Muscle of leg (tissue), 11 donors: ENCODE measurements around the gene ZFP90. TPM values are rescaled to one million over a fixed set of nuclear protein-coding genes. Genes with fewer than 3 reads are reported as not detected.

Experiments
- DNase-seq: peaks from one replicate; pipeline ENCODE4 v3.0.0; 2013
- H3K27ac ChIP-seq: one replicate; pipeline ENCODE4 v1.5.1; 2013; ENCODE audit warnings: mild to moderate bottlenecking, low read length, control low read depth
- H3K27me3 ChIP-seq: one replicate; pipeline ENCODE4 v1.6.1; 2013; ENCODE audit warnings: low read length; ENCODE audit not compliant: control insufficient read depth, insufficient read depth
- H3K36me3 ChIP-seq: one replicate; pipeline ENCODE4 v1.6.1; 2013; ENCODE audit warnings: low read length; ENCODE audit not compliant: control insufficient read depth, insufficient read depth
- H3K4me1 ChIP-seq: one replicate; pipeline ENCODE4 v1.6.1; 2013; ENCODE audit warnings: low read length; ENCODE audit not compliant: control insufficient read depth, insufficient read depth
- H3K4me3 ChIP-seq: one replicate; pipeline ENCODE4 v1.5.1; 2013; ENCODE audit warnings: low read length, control low read depth
- H3K9me3 ChIP-seq: replicated peaks from 2 replicates; pipeline ENCODE4 v1.6.1; 2013; ENCODE audit warnings: low read depth, low read length; ENCODE audit not compliant: control insufficient read depth
- WGBS: methylation state at CpG from one replicate; pipeline ENCODE4 v1.1.5; 2013; ENCODE audit warnings: missing lambda C conversion rate; ENCODE audit not compliant: insufficient coverage; 5-methylcytosine and 5-hydroxymethylcytosine counted together
- polyA plus RNA-seq, 8 donors: library from polyadenylated mRNA; unstranded; fragments of 120-200 nt; gene quantifications; one replicate each; pipeline versions ENCODE4 v1.2.1 to v1.2.3, GENCODE V29; 2013; ENCODE audit warnings: inconsistent platforms in 1 of 8, low replicate concordance in 1 of 8; ENCODE audit not compliant: insufficient read length in 8 of 8, insufficient read depth in 1 of 8
- total RNA-seq: library from RNA; stranded (reverse); fragments of 120-200 nt; gene quantifications from one replicate; pipeline ENCODE4 v1.2.4, GENCODE V29; 2013

Gene ZFP90
- total and polyA plus RNA-seq, 9 donors = 13.0 to 25.9 (median 17.2) TPM

DNA sequence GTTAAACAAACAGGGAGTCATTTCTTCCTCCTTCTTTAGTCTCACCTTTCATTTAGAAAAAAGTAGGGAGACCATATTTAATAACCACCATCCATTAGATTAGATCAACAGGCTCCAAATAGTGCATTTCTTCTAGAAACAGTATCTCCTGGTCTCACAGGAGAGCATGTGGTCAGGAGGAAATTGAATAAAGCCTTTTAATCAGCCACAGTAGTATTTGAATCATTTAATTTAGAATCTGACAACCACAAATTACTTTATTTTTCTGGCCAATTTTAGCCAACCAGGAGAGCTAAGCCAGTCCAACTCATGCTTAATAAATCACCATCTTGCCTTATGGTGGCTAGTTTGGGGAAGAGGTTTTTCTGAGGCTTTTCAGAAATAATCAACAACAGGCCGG lies 26.3 kb upstream of the ZFP90 start:
- 43% methylated on average over 1 of the region's 1 CpG for WGBS
- Histone ChIP-seq H3K4me3 (no peak overlapping the region), H3K36me3 (no peaks in the 10 kb centered on the region), H3K4me1 (peaks cover 5% of the 10 kb centered on the region), H3K9me3 (no peaks in the 10 kb centered on the region), H3K27ac (no peak overlapping the region), H3K27me3 (peaks cover 12% of the 10 kb centered on the region)
- DNase-seq = no peak

DNA sequence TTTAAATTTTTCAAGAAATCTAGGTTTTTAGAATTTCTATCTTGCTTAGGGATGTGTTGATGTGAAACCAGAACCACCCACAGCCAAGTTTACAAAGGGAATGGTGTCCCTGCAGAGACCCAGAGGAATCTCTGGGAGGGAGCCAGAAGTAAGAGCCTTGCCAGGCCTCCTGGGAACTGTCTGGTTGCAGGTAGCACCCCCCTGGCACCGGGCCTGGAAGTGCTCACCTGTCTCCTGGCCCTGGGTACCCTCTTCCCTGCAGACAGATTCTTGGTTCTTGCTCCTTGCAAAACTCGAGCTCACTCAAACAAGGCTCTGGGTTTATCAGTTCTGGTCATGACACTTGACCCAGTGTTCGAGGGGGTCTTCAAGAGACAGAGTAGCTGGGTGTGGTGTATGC lies 24.6 kb upstream of the ZFP90 start:
- H3K27ac ChIP-seq = no peak overlapping the region
- DNase-seq = no peak
- H3K36me3 ChIP-seq = no peaks in the 10 kb centered on the region
- no peaks in the 10 kb centered on the region for H3K9me3 ChIP-seq
- H3K4me3 ChIP-seq = no peak overlapping the region
- peaks cover 10% of the 10 kb centered on the region for H3K27me3 ChIP-seq
- H3K4me1 ChIP-seq = peaks cover 5% of the 10 kb centered on the region
- WGBS = 77% methylated on average over 3 of the region's 3 CpGs

DNA sequence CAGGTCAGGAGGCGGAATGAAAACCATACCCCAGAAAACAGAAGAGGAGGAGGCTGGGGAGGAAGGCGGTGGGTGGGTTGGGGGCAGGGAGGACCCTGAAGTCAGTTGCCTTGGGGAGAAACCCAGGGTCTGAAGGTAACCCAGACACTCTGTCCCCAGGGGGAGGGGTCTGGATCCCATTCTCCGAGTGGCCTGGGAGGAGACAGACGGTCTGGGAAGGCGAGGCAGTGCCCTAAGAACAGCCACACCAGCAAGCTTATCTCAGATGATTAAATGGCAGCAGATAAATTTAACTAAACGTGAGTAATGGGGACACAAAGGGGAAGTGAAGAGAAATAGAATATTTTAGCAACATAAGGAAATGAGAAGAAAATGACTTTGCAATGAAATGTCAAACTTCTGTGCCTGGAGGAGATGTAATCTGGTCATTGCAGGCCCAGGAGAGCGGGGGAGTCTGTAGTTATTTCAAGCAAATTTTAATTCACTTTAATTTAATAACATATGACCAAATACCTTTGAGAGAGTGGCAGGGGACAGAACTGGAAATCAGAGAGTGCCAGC lies 21.4 kb upstream of the ZFP90 start:
- Histone ChIP-seq H3K27me3 (no peaks in the 10 kb centered on the region), H3K4me3 (no peak overlapping the region)
- 0% methylated on average over 1 of the region's 7 CpGs for WGBS

DNA sequence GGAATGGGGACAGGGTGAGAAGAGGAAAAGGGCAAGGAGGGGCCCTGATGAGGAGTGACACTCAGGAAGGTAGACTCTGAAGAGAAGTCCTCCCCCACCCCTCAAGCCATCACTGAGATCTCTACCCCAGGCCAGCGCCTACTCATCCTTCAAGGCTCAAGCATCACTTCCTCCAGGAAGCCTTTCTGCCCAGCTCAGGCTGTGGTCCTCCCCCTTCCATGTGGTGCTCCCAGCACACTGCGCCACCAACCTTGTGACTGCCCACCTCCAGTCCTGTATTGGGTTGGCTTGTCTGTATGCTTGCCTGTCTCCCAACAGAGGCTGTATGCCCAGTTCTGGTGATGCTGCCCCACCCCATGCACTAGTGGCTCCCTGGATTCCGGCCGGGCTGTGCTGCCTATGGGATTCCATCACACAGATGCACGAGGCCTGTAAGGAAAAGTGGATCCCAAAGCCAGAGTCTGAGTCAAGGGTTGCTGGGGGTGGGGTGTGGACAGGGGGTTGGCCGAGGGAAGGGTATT lies 19.8 kb upstream of the ZFP90 start:
- 73% methylated on average over 3 of the region's 6 CpGs for WGBS
- H3K27ac ChIP-seq = no peak overlapping the region

More for the DNA sequence above, 21.4 kb upstream of the ZFP90 start:
- no peak for DNase-seq
- Histone ChIP-seq H3K4me1 (peaks cover 4% of the 10 kb centered on the region), H3K36me3 (no peaks in the 10 kb centered on the region), H3K9me3 (no peaks in the 10 kb centered on the region), H3K27ac (no peak overlapping the region)

DNA sequence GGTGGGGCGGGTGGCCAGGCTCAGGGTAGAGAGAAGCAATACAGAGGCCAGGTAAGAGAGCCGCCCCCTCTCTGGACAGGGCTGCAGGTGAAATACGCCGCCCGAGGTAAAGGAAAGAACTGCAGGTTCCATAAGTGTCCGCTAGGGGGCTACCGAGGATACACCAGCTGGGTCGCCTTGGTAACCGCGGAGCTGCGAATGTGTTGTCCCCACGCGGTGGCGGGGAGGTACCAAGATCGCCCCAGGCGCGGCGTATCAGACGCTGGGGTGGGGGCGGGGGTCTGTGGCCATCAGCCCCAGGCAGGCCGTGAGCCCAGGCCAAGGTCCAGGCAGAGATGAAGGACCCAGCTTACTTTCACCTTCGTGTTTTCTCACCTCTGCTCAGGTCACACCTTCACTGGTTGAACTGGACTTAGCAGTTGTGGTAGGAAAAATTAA lies 18.4 kb upstream of the ZFP90 start:
- Histone ChIP-seq H3K27ac (no peak overlapping the region), H3K4me1 (peaks cover 4% of the 10 kb centered on the region), H3K36me3 (no peaks in the 10 kb centered on the region), H3K4me3 (peak overlapping the region; percentile 9), H3K27me3 (no peaks in the 10 kb centered on the region), H3K9me3 (no peaks in the 10 kb centered on the region)
- WGBS = 2% methylated on average over 20 of the region's 22 CpGs
- DNase-seq = peak; percentile 91

More for the DNA sequence above, 19.8 kb upstream of the ZFP90 start:
- Histone ChIP-seq H3K9me3 (no peaks in the 10 kb centered on the region), H3K36me3 (no peaks in the 10 kb centered on the region), H3K4me3 (no peak overlapping the region), H3K4me1 (peaks cover 4% of the 10 kb centered on the region), H3K27me3 (no peaks in the 10 kb centered on the region)
- DNase-seq = no peak

DNA sequence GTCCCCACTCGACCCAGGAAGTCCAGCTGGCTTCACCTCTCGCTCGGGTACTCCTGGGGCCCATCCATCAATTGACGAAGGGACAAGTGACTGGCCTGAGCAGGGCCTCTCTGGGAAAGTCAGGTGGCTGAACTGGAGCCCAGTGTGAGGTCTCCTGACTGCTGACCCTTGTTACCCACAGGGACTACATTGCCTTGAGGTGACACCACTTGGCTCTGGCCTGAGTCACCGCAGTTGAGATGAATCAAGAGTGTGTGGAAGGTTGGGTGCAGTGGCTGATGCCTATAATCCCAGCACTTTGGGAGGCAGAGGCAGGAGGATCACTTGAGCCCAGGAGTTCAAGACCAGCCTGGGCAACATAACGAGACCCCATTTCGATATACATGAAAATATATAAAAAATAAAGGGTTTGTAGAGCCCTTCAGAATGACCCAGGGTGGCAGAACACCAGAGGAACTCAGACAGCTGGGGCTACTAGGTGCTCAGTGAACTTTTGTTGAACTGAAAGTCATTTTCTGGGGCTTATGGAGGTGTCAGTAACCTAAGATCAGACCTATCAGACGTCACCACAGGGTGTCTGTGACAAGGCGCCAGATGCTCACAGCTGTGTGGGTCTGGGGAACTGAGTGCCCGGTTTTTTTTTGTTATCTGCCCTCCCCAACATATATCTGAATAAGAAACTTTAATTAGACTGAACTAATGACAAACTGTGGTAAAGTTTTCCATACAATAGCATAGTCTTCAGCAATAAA lies 14.8 kb upstream of the ZFP90 start:
- no peaks in the 10 kb centered on the region for H3K27me3 ChIP-seq
- no peaks in the 10 kb centered on the region for H3K9me3 ChIP-seq
- peaks cover 9% of the 10 kb centered on the region for H3K4me1 ChIP-seq
- 90% methylated on average over 5 of the region's 10 CpGs for WGBS
- H3K27ac ChIP-seq = no peak overlapping the region
- no peak for DNase-seq
- H3K36me3 ChIP-seq = no peaks in the 10 kb centered on the region
- H3K4me3 ChIP-seq = no peak overlapping the region

DNA sequence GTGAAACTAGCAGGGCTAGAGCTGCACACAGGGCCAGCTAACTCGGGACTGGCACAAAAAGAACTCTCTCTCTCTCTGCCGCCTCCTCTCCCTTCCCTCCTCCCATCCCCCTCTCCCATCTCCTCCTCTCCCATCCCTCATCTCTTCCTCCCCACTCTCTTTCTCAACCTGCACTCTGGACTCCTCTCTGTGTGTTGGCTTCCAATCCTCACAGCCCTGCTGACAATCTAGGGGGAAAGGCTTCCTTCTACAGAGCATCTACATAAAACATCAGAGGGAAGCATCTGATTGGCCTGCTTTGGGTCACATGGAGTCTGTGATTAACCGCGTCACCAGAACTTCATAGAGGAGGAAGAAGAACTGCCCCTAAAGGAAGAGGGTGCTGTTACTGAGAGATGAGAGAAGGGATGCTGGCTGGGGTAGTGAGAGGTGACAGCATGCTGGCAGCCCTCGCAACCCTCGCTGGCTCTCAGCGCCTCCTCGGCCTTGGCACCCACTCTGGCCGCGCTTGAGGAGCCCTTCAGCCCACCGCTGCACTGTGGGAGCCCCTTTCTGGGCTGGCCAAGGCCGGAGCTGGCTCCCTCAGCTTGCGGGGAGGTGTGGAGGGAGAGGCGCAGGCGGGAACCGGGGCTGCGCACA lies 12.8 kb upstream of the ZFP90 start:
- no peak for DNase-seq
- Histone ChIP-seq H3K36me3 (no peaks in the 10 kb centered on the region), H3K9me3 (no peaks in the 10 kb centered on the region), H3K27me3 (no peaks in the 10 kb centered on the region), H3K4me1 (peaks cover 21% of the 10 kb centered on the region), H3K4me3 (no peak overlapping the region), H3K27ac (no peak overlapping the region)
- 87% methylated on average over 17 of the region's 17 CpGs for WGBS

DNA sequence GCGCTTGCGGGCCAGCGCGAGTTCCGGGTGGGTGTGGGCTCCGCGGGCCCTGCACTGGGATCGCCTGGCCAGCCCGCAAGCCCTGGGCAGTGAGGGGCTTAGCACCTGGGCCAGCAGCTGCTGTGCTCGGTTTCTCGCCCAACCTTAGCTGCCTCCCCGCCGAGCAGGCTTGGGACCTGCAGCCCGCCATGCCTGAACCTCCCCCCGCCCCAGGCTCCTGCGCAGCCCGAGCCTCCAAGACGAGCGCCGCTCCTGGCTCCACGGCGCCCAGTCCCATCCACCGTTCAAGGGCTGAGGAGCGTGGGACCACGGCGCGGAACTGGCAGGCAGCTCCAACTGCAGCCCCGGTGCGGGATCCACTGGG lies 12.3 kb upstream of the ZFP90 start:
- H3K27ac ChIP-seq = no peak overlapping the region
- no peaks in the 10 kb centered on the region for H3K27me3 ChIP-seq
- H3K9me3 ChIP-seq = no peaks in the 10 kb centered on the region
- H3K36me3 ChIP-seq = no peaks in the 10 kb centered on the region
- no peak overlapping the region for H3K4me3 ChIP-seq
- 93% methylated on average over 29 of the region's 29 CpGs for WGBS
- peaks cover 21% of the 10 kb centered on the region for H3K4me1 ChIP-seq
- DNase-seq = no peak

DNA sequence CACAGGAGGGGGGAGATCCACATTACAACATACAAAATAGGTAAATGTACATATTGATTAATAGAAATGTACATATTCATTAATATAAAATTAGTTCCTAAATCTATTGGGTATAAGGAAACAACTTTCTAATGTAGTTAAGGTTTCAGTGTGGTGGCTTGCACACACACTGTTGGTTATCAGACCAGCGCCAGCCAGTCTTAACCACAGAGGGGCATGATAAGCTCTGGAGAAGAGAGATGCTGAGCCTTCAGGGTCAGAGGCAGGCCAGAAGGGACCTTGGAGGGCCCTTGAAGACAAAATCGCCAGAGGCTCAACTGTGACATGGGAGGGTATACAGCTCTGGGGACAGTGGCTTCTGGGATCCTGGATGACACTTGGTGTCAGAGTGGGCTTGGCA lies 10.9 kb upstream of the ZFP90 start:
- no peak for DNase-seq
- Histone ChIP-seq H3K4me3 (no peak overlapping the region), H3K4me1 (peaks cover 21% of the 10 kb centered on the region), H3K27ac (no peak overlapping the region), H3K27me3 (no peaks in the 10 kb centered on the region), H3K36me3 (no peaks in the 10 kb centered on the region), H3K9me3 (no peaks in the 10 kb centered on the region)
- 60% methylated on average over 2 of the region's 2 CpGs for WGBS

DNA sequence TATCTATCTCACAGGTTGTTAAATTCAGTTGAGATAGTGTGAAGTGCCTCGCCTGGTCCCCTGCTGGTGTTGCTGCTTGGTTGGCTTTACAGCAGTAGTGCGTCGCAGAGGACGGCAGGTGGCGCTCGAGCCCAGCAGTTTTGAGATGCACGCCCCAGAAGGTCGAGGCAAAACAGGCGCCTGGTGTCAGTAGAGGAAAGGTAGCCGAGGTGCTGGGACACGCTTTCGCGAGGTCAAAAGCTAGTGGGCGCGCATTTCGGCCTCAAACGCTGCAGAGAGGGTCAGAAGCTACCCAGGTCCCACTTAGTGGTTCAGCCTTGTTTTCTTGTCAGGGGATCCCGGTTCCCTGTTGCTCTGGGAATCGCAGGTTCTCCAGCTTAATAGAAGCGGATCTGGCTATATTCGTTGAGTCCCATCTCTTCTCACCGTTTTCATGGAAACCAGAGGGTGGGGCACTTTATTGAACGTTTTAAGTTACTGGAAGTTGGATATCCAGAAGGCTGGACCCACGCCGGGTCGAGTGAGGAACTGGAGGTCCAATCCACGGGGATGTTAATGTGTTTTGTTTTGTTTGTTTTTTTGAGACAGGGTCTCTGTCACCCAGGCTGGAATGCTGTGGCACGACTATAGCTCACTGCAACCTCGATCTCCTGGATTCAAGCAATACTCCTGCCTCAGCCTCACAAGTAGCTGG lies 10.3 kb upstream of the ZFP90 start:
- Histone ChIP-seq H3K4me3 (no peak overlapping the region), H3K27me3 (no peaks in the 10 kb centered on the region), H3K36me3 (no peaks in the 10 kb centered on the region), H3K4me1 (peaks cover 21% of the 10 kb centered on the region), H3K27ac (no peak overlapping the region), H3K9me3 (no peaks in the 10 kb centered on the region)
- peak; percentile 85 for DNase-seq
- WGBS = 11% methylated on average over 26 of the region's 29 CpGs
